Caco-2 (cell line): ENCODE results near the gene TRAFD1. TPM values are rescaled to one million over a fixed set of nuclear protein-coding genes. Genes with fewer than 3 reads are reported as not detected.
"Not testable (repeated sequence)": the region's sequence is repeated elsewhere in the genome, so short reads cannot be mapped to it uniquely, and the experiment has no call there.

Source experiments
- BruUV-seq: library from RNA; stranded (reverse); fragments of 400-500 nt; replicated peaks from 2 replicates; lab custom pipeline; 2021; lab: Mats Ljungman, UMichigan
- CTCF ChIA-PET: fragments of 300-600 bp; sonication (Branson Sonifier 250); formaldehyde crosslinking; loops from one replicate; lab custom pipeline; 2022; ENCODE audit warnings: antibody characterized with exemption; lab: Charles Lee
- POLR2A ChIA-PET: fragments of 300-600 bp; sonication (Branson Sonifier 250); formaldehyde crosslinking; loops from one replicate; lab custom pipeline; 2022; ENCODE audit warnings: antibody characterized with exemption; lab: Charles Lee
- DNase-seq, 2 experiments: peaks; one replicate each; pipeline versions ENCODE4 v3.0.0 to v3.0.0-alpha.2; 2020 to 2022
- H3K27me3 ChIP-seq: replicated peaks from 2 replicates; pipeline ENCODE4 v1.6.0; 2011; ENCODE audit warnings: low read length; ENCODE audit not compliant: control insufficient read depth, insufficient read depth
- H3K36me3 ChIP-seq: 2 replicates; pipeline ENCODE4 v1.5.1; 2011; ENCODE audit warnings: low read length; ENCODE audit not compliant: control insufficient read depth, insufficient read depth
- H3K4me1 ChIP-seq: fragments of 250-450 bp; sonication (Bioruptor Pico); 2 replicates; pipeline ENCODE4 v1.5.1; 2020; ENCODE audit warnings: mild to moderate bottlenecking
- H3K4me3 ChIP-seq: 2 replicates; pipeline ENCODE4 v1.5.1; 2011; ENCODE audit warnings: low read depth, mild to moderate bottlenecking, control low read depth, low read length
- H3K9me3 ChIP-seq: fragments of 250-450 bp; sonication (Bioruptor Pico); 2 replicates; pipeline ENCODE4 v1.5.1; 2020; ENCODE audit warnings: mild to moderate bottlenecking, moderate library complexity
- H3K27ac Mint-ChIP-seq: one replicate; pipeline ENCODE4 v1.8.0; 2022; ENCODE audit warnings: mixed read lengths; ENCODE audit not compliant: unreplicated experiment
- H3K27me3 Mint-ChIP-seq: one replicate; pipeline ENCODE4 v1.8.0; 2022; ENCODE audit warnings: mixed read lengths; ENCODE audit not compliant: insufficient read depth, unreplicated experiment
- H3K36me3 Mint-ChIP-seq: one replicate; pipeline ENCODE4 v1.8.0; 2022; ENCODE audit warnings: mild to moderate bottlenecking, mixed read lengths; ENCODE audit not compliant: insufficient read depth, unreplicated experiment
- H3K4me1 Mint-ChIP-seq: one replicate; pipeline ENCODE4 v1.8.0; 2022; ENCODE audit warnings: low read depth, mixed read lengths; ENCODE audit not compliant: unreplicated experiment
- H3K4me3 Mint-ChIP-seq: one replicate; pipeline ENCODE4 v1.8.0; 2022; ENCODE audit warnings: mild to moderate bottlenecking, moderate library complexity, mixed read lengths; ENCODE audit not compliant: unreplicated experiment
- H3K9me3 Mint-ChIP-seq: one replicate; pipeline ENCODE4 v1.8.0; 2022; ENCODE audit warnings: mixed read lengths; ENCODE audit not compliant: unreplicated experiment
- CTCF ChIP-seq, 2 experiments: fragments of 200-600 bp in 1 of 2; IDR thresholded peaks; 1 replicate in 1 of 2; 2 replicates in 1 of 2; pipeline versions ENCODE4 v1.5.1 to v1.8.0; 2011 to 2022; ENCODE audit warnings: antibody characterized with exemption in 1 of 2, control low read depth in 1 of 2, inconsistent platforms in 1 of 2, low read depth in 1 of 2, low read length in 1 of 2, mild to moderate bottlenecking in 1 of 2, moderate library complexity in 1 of 2; ENCODE audit not compliant: insufficient read depth in 1 of 2, severe bottlenecking in 1 of 2, unreplicated experiment in 1 of 2
- intact Hi-C: fragments of 100-400 bp; cut with micrococcal nuclease; formaldehyde crosslinking; loops from one replicate; pipeline ENCODE4 v1.10.0; 2022; ENCODE audit not compliant: unreplicated experiment
- total RNA-seq: library from RNA; stranded (reverse); gene quantifications from 2 replicates; pipeline ENCODE4 v1.2.3, GENCODE V29; 2022

TRAFD1 gene
- total RNA-seq, 1 experiment from 2014 or later = 25.5 TPM

GRCh38 chr12:112102127-112102526 lies 23.2 kb upstream of the TRAFD1 start:
- POLR2A ChIA-PET = no interaction called here
- H3K4me3 Mint-ChIP-seq = no peak overlapping the region
- no peak overlapping the region for H3K27ac Mint-ChIP-seq
- no peaks in the 10 kb centered on the region for H3K4me1 Mint-ChIP-seq
- H3K9me3 ChIP-seq = no peaks in the 10 kb centered on the region
- H3K36me3 ChIP-seq = peaks cover 1% of the 10 kb centered on the region; the same call in 1 of the 2 replicates
- intact Hi-C loops = no loop called here
- peaks cover 92% of the 10 kb centered on the region for H3K36me3 Mint-ChIP-seq
- no peaks in the 10 kb centered on the region for H3K27me3 ChIP-seq
- no peaks in the 10 kb centered on the region for H3K9me3 Mint-ChIP-seq
- peaks cover 3% of the 10 kb centered on the region; the same call in 1 of the 2 replicates for H3K4me1 ChIP-seq
- CTCF ChIA-PET = interaction anchor here (1.0 kb wide), 1 partner anchor 88 kb away, joined by 4 read pairs; no protein-coding TSS in a partner anchor
- H3K4me3 ChIP-seq = no peak overlapping the region
- no peak for DNase-seq
- no TSS peak for BruUV-seq
- no peaks in the 10 kb centered on the region for H3K27me3 Mint-ChIP-seq
- no peak for TF ChIP-seq CTCF (IDR thresholded peaks at IDR 0.05; ENCODE audit: insufficient read depth in 1 of 2, low read depth in 1 of 2, low read length in 1 of 2, severe bottlenecking in 1 of 2, unreplicated experiment in 1 of 2)

DNA sequence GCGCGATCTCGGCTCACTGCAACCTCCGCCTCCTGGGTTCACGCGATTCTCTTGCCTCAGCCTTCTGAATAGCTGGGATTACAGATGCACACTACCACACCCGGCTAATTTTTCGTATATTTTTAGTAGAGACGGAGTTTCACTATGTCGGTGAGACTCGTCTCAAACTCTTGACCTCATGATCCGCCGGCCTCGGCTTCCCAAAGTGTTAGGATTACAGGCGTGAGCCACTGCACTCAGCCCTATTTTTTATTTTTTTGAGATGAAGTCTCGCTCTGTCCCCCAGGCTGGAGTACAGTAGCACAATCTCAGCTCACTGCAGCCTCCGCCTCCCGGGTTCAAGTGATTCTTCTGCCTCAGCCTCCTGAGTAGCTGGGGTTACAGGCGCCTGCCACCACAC lies 22.6 kb upstream of the TRAFD1 start:
- peaks cover 86% of the 10 kb centered on the region for H3K36me3 Mint-ChIP-seq
- H3K36me3 ChIP-seq, intact Hi-C loops, H3K4me1 Mint-ChIP-seq, H3K9me3 Mint-ChIP-seq, DNase-seq, H3K27me3 ChIP-seq, H3K4me3 ChIP-seq, POLR2A ChIA-PET, BruUV-seq, H3K9me3 ChIP-seq, H3K27ac Mint-ChIP-seq, H3K27me3 Mint-ChIP-seq, H3K4me3 Mint-ChIP-seq, H3K4me1 ChIP-seq: not testable (repeated sequence)
- CTCF ChIA-PET = interaction anchor here (1.0 kb wide), 1 partner anchor 89 kb away, joined by 4 read pairs; no protein-coding TSS in a partner anchor

GRCh38 chr12:112103758-112104503 lies 21.4 kb upstream of the TRAFD1 start:
- H3K36me3 Mint-ChIP-seq = peaks cover 85% of the 10 kb centered on the region
- intact Hi-C loops = no loop called here

More at GRCh38 chr12:112103758-112104503, 21.4 kb upstream of the TRAFD1 start:
- Histone ChIP-seq H3K27me3 (no peaks in the 10 kb centered on the region), H3K4me1 (peaks cover 4% of the 10 kb centered on the region), H3K36me3 (peaks cover 1% of the 10 kb centered on the region; the same call in 1 of the 2 replicates), H3K4me3 (no peak overlapping the region), H3K9me3 (no peaks in the 10 kb centered on the region)
- no peak for TF ChIP-seq CTCF (IDR thresholded peaks at IDR 0.05; ENCODE audit: insufficient read depth in 1 of 2, low read depth in 1 of 2, low read length in 1 of 2, severe bottlenecking in 1 of 2, unreplicated experiment in 1 of 2)
- H3K27me3 Mint-ChIP-seq = no peaks in the 10 kb centered on the region
- no peak for DNase-seq
- no peak overlapping the region for H3K27ac Mint-ChIP-seq
- no peak overlapping the region for H3K4me3 Mint-ChIP-seq
- no peaks in the 10 kb centered on the region for H3K4me1 Mint-ChIP-seq
- ChIA-PET CTCF (no interaction called here), POLR2A (no interaction called here)
- BruUV-seq = no TSS peak
- no peaks in the 10 kb centered on the region for H3K9me3 Mint-ChIP-seq
